ENCODE data around the gene PLPP3.

PLPP3 gene

DNA sequence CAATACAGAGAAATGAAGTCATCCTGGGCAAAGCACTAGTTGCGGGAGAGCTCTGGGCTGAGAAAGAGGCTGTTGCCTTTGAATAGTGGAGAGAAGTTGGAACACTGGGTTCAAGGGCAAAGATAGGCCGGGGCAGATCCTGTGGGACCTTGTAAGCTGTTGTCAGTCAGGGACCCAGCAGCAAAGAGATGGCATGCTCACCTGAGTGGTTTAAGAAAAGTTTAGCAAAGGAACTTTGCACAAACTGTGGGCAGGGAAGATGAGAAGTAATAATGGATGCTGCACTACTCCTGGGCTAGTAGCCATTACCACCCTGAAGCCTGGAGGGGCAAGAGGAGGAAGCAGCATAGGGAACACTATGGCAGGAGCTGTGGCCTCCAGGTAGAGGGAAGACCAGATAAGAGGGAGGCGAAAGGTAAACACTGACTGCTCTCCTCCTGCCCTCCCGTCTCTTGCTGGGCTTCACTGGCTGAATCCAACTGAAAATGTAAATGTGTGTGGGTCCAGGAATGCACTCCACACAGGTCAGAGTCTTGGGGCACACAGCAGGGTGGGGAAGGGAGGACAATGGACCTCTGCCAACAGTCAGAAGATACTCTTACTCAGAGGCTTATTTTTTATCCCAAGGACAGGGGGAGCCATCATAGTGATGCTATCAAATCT, 129.2 kb downstream of the PLPP3 start:
- H3K27me3 ChIP-seq (ENCODE audit: insufficient read depth, low read length), result no peaks in the 10 kb centered on the region
- H3K36me3 ChIP-seq (ENCODE audit: insufficient read depth, low read length), result no peaks in the 10 kb centered on the region
- H3K9ac ChIP-seq (ENCODE audit: low read length), result no peak overlapping the region
- no peaks in the 10 kb centered on the region for H3K79me2 ChIP-seq (ENCODE audit: insufficient read depth, low read length)
- H3K4me2 ChIP-seq (ENCODE audit: low read length), result no peak overlapping the region
- no peaks in the 10 kb centered on the region for H3K9me2 ChIP-seq (ENCODE audit: low read depth, low read length)
- no peak for TF ChIP-seq EZH2 (IDR thresholded peaks at IDR 0.05; ENCODE audit: borderline replicate concordance, low read length)
- no peaks in the 10 kb centered on the region for H3F3A ChIP-seq (ENCODE audit: insufficient read depth, low read length)
- H2AFZ ChIP-seq (ENCODE audit: low read length), result no peak overlapping the region
- no peak overlapping the region for H3K4me3 ChIP-seq (ENCODE audit: low read depth, low read length, poor library complexity, severe bottlenecking)
- H4K20me1 ChIP-seq (ENCODE audit: insufficient read depth, low read length), result no peaks in the 10 kb centered on the region; the same call in 1 of the 2 replicates
- H3K27ac ChIP-seq (ENCODE audit: low read depth, low read length, poor library complexity, severe bottlenecking), result no peak overlapping the region
- H3K4me1 ChIP-seq (ENCODE audit: insufficient read depth, low read length, severe bottlenecking), result no peaks in the 10 kb centered on the region
- H3K9me3 ChIP-seq (ENCODE audit: low read length), result no peaks in the 10 kb centered on the region

DNA sequence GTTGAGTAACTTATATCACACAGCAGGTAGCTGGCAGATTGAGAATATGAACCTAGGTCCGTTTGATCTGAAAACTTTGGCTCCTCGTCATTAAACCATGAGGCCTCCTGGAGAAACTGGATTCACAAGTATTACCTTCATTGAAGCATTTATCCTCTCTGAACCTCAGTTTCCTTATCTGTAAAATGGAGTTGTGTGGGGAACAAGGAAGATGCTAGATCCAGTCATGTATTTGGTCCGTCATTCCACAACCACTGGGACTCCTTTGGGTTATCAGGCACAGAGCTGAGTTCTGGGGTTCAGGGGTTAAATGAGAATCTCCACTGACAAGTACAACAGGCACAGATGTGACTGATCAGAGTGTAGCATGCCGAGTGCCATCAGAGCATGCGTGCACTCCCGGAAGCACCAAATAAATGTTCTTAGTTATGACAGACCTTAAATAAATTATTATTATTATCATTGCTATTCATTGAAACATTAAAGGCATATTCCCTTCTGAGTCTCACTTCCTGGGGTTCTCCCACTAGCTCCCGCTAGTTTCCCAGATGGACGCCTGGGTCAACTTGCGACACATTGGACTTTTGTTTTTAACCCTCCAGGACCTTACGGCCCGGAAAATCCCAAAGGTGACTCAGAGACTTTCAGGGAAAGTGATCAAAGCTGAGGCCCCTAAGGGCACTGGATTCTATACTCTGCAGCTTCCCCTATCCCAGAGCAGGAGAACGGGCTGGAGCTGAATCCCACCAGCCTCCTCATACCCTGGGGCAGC, 130.6 kb downstream of the PLPP3 start:
- H3K27ac ChIP-seq (ENCODE audit: low read depth, low read length, poor library complexity, severe bottlenecking), result no peak overlapping the region
- no peaks in the 10 kb centered on the region for H3K9me2 ChIP-seq (ENCODE audit: low read depth, low read length)
- H3K79me2 ChIP-seq (ENCODE audit: insufficient read depth, low read length), result no peaks in the 10 kb centered on the region
- no peak overlapping the region for H2AFZ ChIP-seq (ENCODE audit: low read length)
- H4K20me1 ChIP-seq (ENCODE audit: insufficient read depth, low read length), result no peaks in the 10 kb centered on the region; the same call in 1 of the 2 replicates
- no peak overlapping the region for H3K4me2 ChIP-seq (ENCODE audit: low read length)
- no peaks in the 10 kb centered on the region for H3K27me3 ChIP-seq (ENCODE audit: insufficient read depth, low read length)
- no peak for TF ChIP-seq EZH2 (IDR thresholded peaks at IDR 0.05; ENCODE audit: borderline replicate concordance, low read length)
- TF ChIP-seq CTCF (IDR thresholded peaks at IDR 0.05; ENCODE audit: low read length), result no peak
- no peaks in the 10 kb centered on the region for H3K36me3 ChIP-seq (ENCODE audit: insufficient read depth, low read length)
- no peaks in the 10 kb centered on the region for H3F3A ChIP-seq (ENCODE audit: insufficient read depth, low read length)
- no peak overlapping the region for H3K4me3 ChIP-seq (ENCODE audit: low read depth, low read length, poor library complexity, severe bottlenecking)
- no peaks in the 10 kb centered on the region for H3K9me3 ChIP-seq (ENCODE audit: low read length)
- H3K9ac ChIP-seq (ENCODE audit: low read length), result no peak overlapping the region
- no peaks in the 10 kb centered on the region for H3K4me1 ChIP-seq (ENCODE audit: insufficient read depth, low read length, severe bottlenecking)

GRCh38 chr1:56447823-56448222, 131.5 kb downstream of the PLPP3 start:
- no peak for TF ChIP-seq EZH2 (IDR thresholded peaks at IDR 0.05; ENCODE audit: borderline replicate concordance, low read length)
- TF ChIP-seq CTCF (IDR thresholded peaks at IDR 0.05; ENCODE audit: low read length), result no peak
- no peaks in the 10 kb centered on the region for H3K79me2 ChIP-seq (ENCODE audit: insufficient read depth, low read length)
- H3K4me3 ChIP-seq (ENCODE audit: low read depth, low read length, poor library complexity, severe bottlenecking), result no peak overlapping the region
- H3K4me1 ChIP-seq (ENCODE audit: insufficient read depth, low read length, severe bottlenecking), result no peaks in the 10 kb centered on the region
- H3K9me3 ChIP-seq (ENCODE audit: low read length), result no peaks in the 10 kb centered on the region
- no peaks in the 10 kb centered on the region for H3K36me3 ChIP-seq (ENCODE audit: insufficient read depth, low read length)
- H3K27me3 ChIP-seq (ENCODE audit: insufficient read depth, low read length), result no peaks in the 10 kb centered on the region
- no peak overlapping the region for H2AFZ ChIP-seq (ENCODE audit: low read length)
- no peaks in the 10 kb centered on the region for H3F3A ChIP-seq (ENCODE audit: insufficient read depth, low read length)
- no peaks in the 10 kb centered on the region for H3K9me2 ChIP-seq (ENCODE audit: low read depth, low read length)
- no peaks in the 10 kb centered on the region for H4K20me1 ChIP-seq (ENCODE audit: insufficient read depth, low read length)
- no peak overlapping the region for H3K9ac ChIP-seq (ENCODE audit: low read length)
- no peak overlapping the region for H3K27ac ChIP-seq (ENCODE audit: low read depth, low read length, poor library complexity, severe bottlenecking)
- no peak overlapping the region for H3K4me2 ChIP-seq (ENCODE audit: low read length)
